Mucosa of descending colon (tissue), 3 donors: ENCODE measurements around the gene GALNTL6. TPM values are rescaled to one million over a fixed set of nuclear protein-coding genes. Genes with fewer than 3 reads are reported as not detected.

Source experiments
- ATAC-seq: fragments of 200-7000 bp; cut with Tn5 transposase; one replicate; pipeline ENCODE4 v1.9.1; 2020; ENCODE audit warnings: mild to moderate bottlenecking, moderate library complexity
- DNase-seq, 3 donors: peaks; one replicate each; pipeline ENCODE4 v3.0.0-alpha.2; 2020
- H3K36me3 ChIP-seq: fragments of 200-600 bp; one replicate; pipeline ENCODE4 v1.8.0; 2021; ENCODE audit warnings: low read depth, mild to moderate bottlenecking
- H3K4me1 ChIP-seq: fragments of 200-600 bp; one replicate; pipeline ENCODE4 v1.8.0; 2021; ENCODE audit warnings: low read depth, mild to moderate bottlenecking
- H3K4me3 ChIP-seq: fragments of 200-600 bp; one replicate; pipeline ENCODE4 v1.8.0; 2021; ENCODE audit warnings: mild to moderate bottlenecking
- H3K9me3 ChIP-seq: fragments of 200-600 bp; one replicate; pipeline ENCODE4 v1.8.0; 2021; ENCODE audit warnings: mild to moderate bottlenecking
- intact Hi-C, 2 donors: fragments of 100-400 bp; cut with DNase I in 1 of 2; cut with micrococcal nuclease in 1 of 2; formaldehyde crosslinking; loops; one replicate each; pipeline versions ENCODE4 v1.11.0 to v1.11.1; 2022; cut with DNase I, micrococcal nuclease
- total RNA-seq, 3 donors: library from RNA; stranded (reverse); fragmentation: NEBNext Ultra II Directional in 2 of 3; extraction: Animal tissue kit (Norgen Biotek cat#: 25700) in 2 of 3; gene quantifications; one replicate each; pipeline versions ENCODE4 v1.2.1 to v1.2.4, GENCODE V29; 2021 to 2023
- TF ChIP-seq, protein P1 (sequence below): fragments of 200-600 bp; IDR thresholded peaks from one replicate; pipeline ENCODE4 v1.8.0; 2022; ENCODE audit warnings: antibody characterized with exemption, mild to moderate bottlenecking
- donor health status: DM: no; HTN: no; CAD: no; lungs with moderate emphysema.
- donor health status: DM: no; HTN: no; CAD: no.
- donor health status: DM: no; HTN: yes; CAD: no.

The GALNTL6 gene
- total RNA-seq, 3 donors from 2014 or later, result 0.12 to 0.27 (median 0.19) TPM

DNA sequence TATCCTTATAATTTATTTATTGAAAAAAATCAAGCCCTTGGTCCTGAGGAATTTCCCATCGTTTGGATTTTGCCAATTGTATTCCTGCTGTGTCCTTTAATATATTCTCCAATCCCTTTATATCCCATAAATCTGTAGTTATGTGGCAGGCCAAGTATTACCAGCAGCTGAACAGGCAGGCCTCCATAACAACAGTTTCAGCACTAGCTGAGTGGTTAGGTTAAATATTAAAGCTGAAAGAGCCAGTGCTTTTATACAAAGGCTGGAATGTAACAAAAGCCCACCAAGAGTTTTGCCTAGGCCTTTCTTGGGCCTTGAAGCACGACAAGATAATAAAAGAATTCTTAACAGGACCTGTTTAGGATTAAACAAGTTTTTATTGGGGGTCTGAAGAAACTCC, 988.8 kb downstream of the GALNTL6 start:
- intact Hi-C loops, result no loop called here
- no peak for DNase-seq
- no peaks in the 10 kb centered on the region for H3K36me3 ChIP-seq
- no peaks in the 10 kb centered on the region for H3K4me1 ChIP-seq
- no peak overlapping the region for H3K4me3 ChIP-seq
- no peak for ATAC-seq
- TF ChIP-seq, protein P1, sequence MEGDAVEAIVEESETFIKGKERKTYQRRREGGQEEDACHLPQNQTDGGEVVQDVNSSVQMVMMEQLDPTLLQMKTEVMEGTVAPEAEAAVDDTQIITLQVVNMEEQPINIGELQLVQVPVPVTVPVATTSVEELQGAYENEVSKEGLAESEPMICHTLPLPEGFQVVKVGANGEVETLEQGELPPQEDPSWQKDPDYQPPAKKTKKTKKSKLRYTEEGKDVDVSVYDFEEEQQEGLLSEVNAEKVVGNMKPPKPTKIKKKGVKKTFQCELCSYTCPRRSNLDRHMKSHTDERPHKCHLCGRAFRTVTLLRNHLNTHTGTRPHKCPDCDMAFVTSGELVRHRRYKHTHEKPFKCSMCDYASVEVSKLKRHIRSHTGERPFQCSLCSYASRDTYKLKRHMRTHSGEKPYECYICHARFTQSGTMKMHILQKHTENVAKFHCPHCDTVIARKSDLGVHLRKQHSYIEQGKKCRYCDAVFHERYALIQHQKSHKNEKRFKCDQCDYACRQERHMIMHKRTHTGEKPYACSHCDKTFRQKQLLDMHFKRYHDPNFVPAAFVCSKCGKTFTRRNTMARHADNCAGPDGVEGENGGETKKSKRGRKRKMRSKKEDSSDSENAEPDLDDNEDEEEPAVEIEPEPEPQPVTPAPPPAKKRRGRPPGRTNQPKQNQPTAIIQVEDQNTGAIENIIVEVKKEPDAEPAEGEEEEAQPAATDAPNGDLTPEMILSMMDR, result no peak
- no peaks in the 10 kb centered on the region for H3K9me3 ChIP-seq

DNA sequence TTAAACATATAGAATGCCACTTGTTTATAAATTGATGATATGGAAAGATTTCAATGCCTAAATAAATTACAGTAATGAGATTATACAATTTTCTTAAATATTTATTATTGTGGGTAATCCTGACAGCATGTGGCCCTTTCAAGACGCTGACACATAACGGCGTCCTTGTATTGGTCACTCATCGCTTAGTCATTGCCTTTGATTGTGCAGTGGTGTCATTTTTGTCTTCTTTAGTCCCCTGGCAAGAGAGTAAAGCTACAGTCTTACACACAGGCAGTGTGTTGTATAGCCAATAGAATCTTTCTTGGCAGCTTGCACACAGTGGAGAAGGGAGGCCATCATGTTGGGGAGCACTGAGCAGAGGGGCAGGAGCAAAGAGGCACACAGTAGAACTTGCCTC, 993.6 kb downstream of the GALNTL6 start:
- ATAC-seq (no peak), DNase-seq (no peak)
- H3K4me1 ChIP-seq, result no peaks in the 10 kb centered on the region
- intact Hi-C loops, result no loop called here
- TF ChIP-seq, protein P1, result no peak
- no peak overlapping the region for H3K4me3 ChIP-seq
- no peaks in the 10 kb centered on the region for H3K9me3 ChIP-seq
- no peaks in the 10 kb centered on the region for H3K36me3 ChIP-seq

DNA sequence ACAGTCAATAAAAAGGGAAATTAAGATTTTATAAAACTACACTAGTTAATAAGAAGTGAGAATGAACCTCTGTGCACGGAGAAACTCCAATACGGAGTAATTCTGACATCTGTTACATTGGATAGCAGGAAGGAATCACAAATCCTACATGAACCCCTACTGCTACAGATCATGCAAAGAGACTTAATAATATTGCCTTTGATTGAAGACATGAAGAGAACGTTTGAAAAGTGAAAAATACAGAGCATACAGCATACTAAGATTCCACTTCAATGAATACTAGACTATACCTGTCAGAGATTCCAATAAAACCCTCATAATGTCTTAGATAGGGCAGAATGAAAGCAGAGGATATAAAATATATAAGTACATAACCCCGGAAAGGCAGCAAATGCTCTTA, 995.0 kb downstream of the GALNTL6 start:
- Histone ChIP-seq H3K4me3 (no peak overlapping the region), H3K4me1 (no peaks in the 10 kb centered on the region), H3K36me3 (no peaks in the 10 kb centered on the region), H3K9me3 (no peaks in the 10 kb centered on the region)
- intact Hi-C loops, result no loop called here
- ATAC-seq (no peak), DNase-seq (no peak)
- TF ChIP-seq, protein P1, result no peak

DNA sequence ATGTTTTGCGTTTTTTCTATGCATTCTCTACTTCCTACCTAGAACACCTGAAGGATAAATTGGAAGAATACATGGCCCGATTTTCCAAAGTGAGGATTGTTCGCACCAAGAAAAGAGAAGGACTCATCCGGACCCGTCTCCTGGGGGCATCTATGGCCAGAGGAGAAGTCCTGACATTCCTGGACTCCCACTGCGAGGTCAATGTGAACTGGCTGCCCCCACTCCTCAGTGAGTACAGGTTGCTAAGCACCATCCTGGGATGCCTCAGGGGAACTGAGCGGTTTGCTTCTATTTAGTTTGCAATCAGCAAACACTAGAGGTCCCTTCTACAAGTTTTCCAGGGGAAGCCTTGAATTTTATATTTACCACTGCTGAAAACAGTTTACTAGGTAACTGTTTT, 996.1 kb downstream of the GALNTL6 start:
- no peaks in the 10 kb centered on the region for H3K4me1 ChIP-seq
- no peak for ATAC-seq
- no peak overlapping the region for H3K4me3 ChIP-seq
- intact Hi-C loops, result no loop called here
- TF ChIP-seq, protein P1, result no peak
- no peaks in the 10 kb centered on the region for H3K9me3 ChIP-seq
- no peak for DNase-seq
- H3K36me3 ChIP-seq, result no peaks in the 10 kb centered on the region

DNA sequence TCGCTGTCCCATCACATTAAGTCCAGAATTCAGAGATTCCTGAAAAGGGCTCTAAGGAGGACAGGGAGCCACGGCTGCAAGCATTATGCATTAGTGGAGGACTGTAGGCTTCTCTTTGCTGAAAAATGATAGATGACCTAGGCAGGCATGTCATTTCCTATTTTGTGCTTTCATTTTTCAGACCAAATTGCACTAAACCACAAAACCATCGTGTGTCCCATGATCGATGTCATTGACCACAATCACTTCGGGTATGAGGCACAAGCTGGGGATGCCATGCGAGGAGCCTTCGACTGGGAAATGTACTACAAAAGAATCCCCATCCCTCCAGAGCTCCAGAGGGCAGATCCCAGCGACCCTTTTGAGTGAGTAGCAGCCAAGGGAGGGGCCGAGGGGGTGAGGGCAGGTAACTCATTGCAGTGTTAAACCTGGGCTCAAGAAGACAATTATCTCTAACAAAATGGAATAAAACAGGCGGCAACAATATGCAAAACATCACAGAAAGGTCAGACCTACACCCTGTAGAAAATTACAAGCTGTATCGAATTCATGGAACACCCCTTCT, 1000.2 kb downstream of the GALNTL6 start:
- intact Hi-C loops, result no loop called here
- no peak for DNase-seq
- no peaks in the 10 kb centered on the region for H3K9me3 ChIP-seq
- H3K36me3 ChIP-seq, result no peaks in the 10 kb centered on the region
- TF ChIP-seq, protein P1, result no peak
- H3K4me3 ChIP-seq, result no peak overlapping the region
- no peak for ATAC-seq
- peaks cover 2% of the 10 kb centered on the region for H3K4me1 ChIP-seq
